Stimulated activated CD4-positive, alpha-beta T cell treated with anti-CD3 and anti-CD28 coated beads, Interleukin-12 subunit alpha, Interleukin-12 subunit beta, amount 100 ng/mL, for 48 hours (primary cell): ENCODE results near the gene OR5D16.
"Not testable (repeated sequence)": the region's sequence is repeated elsewhere in the genome, so short reads cannot be mapped to it uniquely, and the experiment has no call there.

Experiments used
- DNase-seq, 3 donors: peaks; one replicate each; pipeline ENCODE4 v3.0.0-alpha.2; 2020; ENCODE audit warnings: low read depth in 2 of 3, low spot score in 1 of 3

Gene OR5D16

GRCh38 chr11:55838452-55838851 lies at the start of gene OR5D16:
TSS of gene OR5D16 (plus strand) at chr11:55838752. CDS start at chr11:55838752, 0 bp downstream.
- DNase-seq = no peak

- DNase-seq = no peak
These were observed 46.9 kb upstream of the OR5D16 start for GRCh38 chr11:55791606-55792005.

GRCh38 chr11:55793321-55793720 lies 45.2 kb upstream of the OR5D16 start:
- no peak for DNase-seq

- DNase-seq = no peak
These were observed 43.3 kb upstream of the OR5D16 start, which contains the start of gene OR5D14 for GRCh38 chr11:55795256-55795655. TSS of gene OR5D14 (plus strand) at chr11:55795556. CDS start at chr11:55795556, 0 bp downstream.

GRCh38 chr11:55806248-55806647 lies 32.3 kb upstream of the OR5D16 start:
- no peak for DNase-seq

- no peak for DNase-seq
These were observed 27.5 kb upstream of the OR5D16 start, which contains the start of gene OR5L1 for GRCh38 chr11:55811067-55811466. TSS of gene OR5L1 (plus strand) at chr11:55811367. CDS start at chr11:55811467, 100 bp downstream.

GRCh38 chr11:55819330-55819729 lies 19.2 kb upstream of the OR5D16 start, which contains the start of gene OR5D18:
TSS of gene OR5D18 (plus strand) at chr11:55819630. CDS start at chr11:55819630, 0 bp downstream.
- DNase-seq = no peak

- DNase-seq = no peak
These were observed 11.6 kb upstream of the OR5D16 start, which contains the start of gene OR5L2 for GRCh38 chr11:55826919-55827318. TSS of gene OR5L2 (plus strand) at chr11:55827219. CDS start at chr11:55827219, 0 bp downstream.

- DNase-seq = no peak
These were observed 8.9 kb downstream of the OR5D16 start for GRCh38 chr11:55847453-55847852.

GRCh38 chr11:55849037-55849436 lies 10.5 kb downstream of the OR5D16 start:
- DNase-seq = no peak

GRCh38 chr11:55852141-55852540 lies 13.6 kb downstream of the OR5D16 start:
- no peak for DNase-seq

- DNase-seq = no peak
These were observed 16.2 kb downstream of the OR5D16 start for GRCh38 chr11:55854704-55855103.

GRCh38 chr11:55867354-55867753 lies 28.8 kb downstream of the OR5D16 start:
- DNase-seq = not testable (repeated sequence)

GRCh38 chr11:55872731-55873130 lies 34.2 kb downstream of the OR5D16 start:
- not testable (repeated sequence) for DNase-seq

GRCh38 chr11:55873146-55873545 lies 34.6 kb downstream of the OR5D16 start:
- not testable (repeated sequence) for DNase-seq

- DNase-seq = not testable (repeated sequence)
These were observed 44.4 kb downstream of the OR5D16 start, which contains the start of gene TRIM51 for GRCh38 chr11:55882997-55883396. TSS of gene TRIM51 (plus strand) at chr11:55883297. CDS start at chr11:55885429, 2,132 bp downstream.

GRCh38 chr11:55884995-55885394 lies 46.4 kb downstream of the OR5D16 start:
- DNase-seq = not testable (repeated sequence)

- not testable (repeated sequence) for DNase-seq
These were observed 46.9 kb downstream of the OR5D16 start for GRCh38 chr11:55885481-55885880.
